ENCODE data around the gene SPN.
"Not testable (repeated sequence)": the region's sequence is repeated elsewhere in the genome, so short reads cannot be mapped to it uniquely, and the experiment has no call there.

Gene SPN

GRCh38 chr16:29680180-29680598 lies 17.1 kb downstream of the SPN start:
- no peak for DNase-seq

GRCh38 chr16:29683543-29684090 lies 20.6 kb downstream of the SPN start:
- DNase-seq = no peak

GRCh38 chr16:29684679-29685078 lies 21.6 kb downstream of the SPN start:
- DNase-seq = no peak

- DNase-seq = no peak
Measured at GRCh38 chr16:29686740-29687332, 23.8 kb downstream of the SPN start.

GRCh38 chr16:29687755-29688154 lies 24.7 kb downstream of the SPN start:
- DNase-seq = no peak

- no peak for DNase-seq
Measured at GRCh38 chr16:29688172-29688571, 25.1 kb downstream of the SPN start.

GRCh38 chr16:29689490-29690351 lies 26.7 kb downstream of the SPN start:
- not testable (repeated sequence) for DNase-seq

- DNase-seq = not testable (repeated sequence)
Measured at GRCh38 chr16:29692606-29693005, 29.6 kb downstream of the SPN start.

- no peak for DNase-seq
Measured at GRCh38 chr16:29694384-29695195, 31.5 kb downstream of the SPN start.

- not testable (repeated sequence) for DNase-seq
Measured at GRCh38 chr16:29695675-29696074, 32.6 kb downstream of the SPN start.

- DNase-seq = no peak
Measured at GRCh38 chr16:29696881-29697331, 33.9 kb downstream of the SPN start.

- DNase-seq = no peak
Measured at GRCh38 chr16:29697391-29697790, 34.3 kb downstream of the SPN start.

- no peak for DNase-seq
Measured at GRCh38 chr16:29698042-29698441, 35.0 kb downstream of the SPN start.

GRCh38 chr16:29698484-29699323 lies 35.7 kb downstream of the SPN start:
- no peak for DNase-seq

- DNase-seq = no peak
Measured at GRCh38 chr16:29699324-29700219, 36.5 kb downstream of the SPN start.

GRCh38 chr16:29700253-29700987 lies 37.4 kb downstream of the SPN start:
- DNase-seq = peak; percentile 35

- no peak for DNase-seq
Measured at GRCh38 chr16:29701214-29701555, 38.1 kb downstream of the SPN start.

GRCh38 chr16:29702269-29702668 lies 39.2 kb downstream of the SPN start:
- no peak for DNase-seq

GRCh38 chr16:29705030-29705429 lies 42.0 kb downstream of the SPN start:
- no peak for DNase-seq

- not testable (repeated sequence) for DNase-seq
Measured at GRCh38 chr16:29707160-29707559, 44.1 kb downstream of the SPN start.
